ENCODE results near the gene SPG11. TPM values are rescaled to one million over a fixed set of nuclear protein-coding genes. Genes with fewer than 3 reads are reported as not detected.
"Not testable (repeated sequence)": the region's sequence is repeated elsewhere in the genome, so short reads cannot be mapped to it uniquely, and the experiment has no call there.

The SPG11 gene
- total RNA-seq, 4 donors from 2014 or later: 45.2 to 82.8 (median 55.5) TPM

DNA sequence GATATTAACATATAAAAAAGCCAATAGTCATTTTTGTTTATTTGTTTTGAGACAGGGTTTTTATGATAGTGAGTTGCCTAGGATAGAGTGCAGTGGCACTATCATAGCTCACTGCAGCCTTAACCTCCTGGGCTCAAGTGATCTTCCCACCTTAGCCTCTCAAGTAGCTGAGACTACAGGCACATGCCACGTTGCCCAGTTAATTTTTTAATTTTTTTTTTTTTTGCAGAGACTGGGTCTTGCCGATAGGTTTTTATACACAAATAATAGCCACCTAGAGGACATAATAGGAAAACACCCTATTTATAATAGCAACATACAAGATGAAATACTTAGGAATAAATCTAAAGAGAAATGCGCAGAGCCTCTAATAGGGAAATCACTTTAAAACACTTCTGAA lies 113.2 kb downstream of the SPG11 start:
- 37 to 38% methylated on average over 3 of the region's 3 CpGs for WGBS, 2 donors (ENCODE audit: low coverage in 1 of 2)
- Histone ChIP-seq H3K27ac (no peak overlapping the region), H3K27me3 (no peaks in the 10 kb centered on the region), H3K9me3 (no peaks in the 10 kb centered on the region), H3K4me1 (peaks cover 0 to 26% (median 6%) of the 10 kb centered on the region in 3 donors), H3K4me3 (no peak overlapping the region), H3K36me3 (peaks cover 0 to 54% of the 10 kb centered on the region in 2 donors)
- TF ChIP-seq, protein P1, sequence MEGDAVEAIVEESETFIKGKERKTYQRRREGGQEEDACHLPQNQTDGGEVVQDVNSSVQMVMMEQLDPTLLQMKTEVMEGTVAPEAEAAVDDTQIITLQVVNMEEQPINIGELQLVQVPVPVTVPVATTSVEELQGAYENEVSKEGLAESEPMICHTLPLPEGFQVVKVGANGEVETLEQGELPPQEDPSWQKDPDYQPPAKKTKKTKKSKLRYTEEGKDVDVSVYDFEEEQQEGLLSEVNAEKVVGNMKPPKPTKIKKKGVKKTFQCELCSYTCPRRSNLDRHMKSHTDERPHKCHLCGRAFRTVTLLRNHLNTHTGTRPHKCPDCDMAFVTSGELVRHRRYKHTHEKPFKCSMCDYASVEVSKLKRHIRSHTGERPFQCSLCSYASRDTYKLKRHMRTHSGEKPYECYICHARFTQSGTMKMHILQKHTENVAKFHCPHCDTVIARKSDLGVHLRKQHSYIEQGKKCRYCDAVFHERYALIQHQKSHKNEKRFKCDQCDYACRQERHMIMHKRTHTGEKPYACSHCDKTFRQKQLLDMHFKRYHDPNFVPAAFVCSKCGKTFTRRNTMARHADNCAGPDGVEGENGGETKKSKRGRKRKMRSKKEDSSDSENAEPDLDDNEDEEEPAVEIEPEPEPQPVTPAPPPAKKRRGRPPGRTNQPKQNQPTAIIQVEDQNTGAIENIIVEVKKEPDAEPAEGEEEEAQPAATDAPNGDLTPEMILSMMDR (IDR thresholded peaks at IDR 0.05): peak in 3 of 4 experiments; percentile 17 to 29 (median 23)
- TF ChIP-seq POLR2AphosphoS5 (IDR thresholded peaks at IDR 0.05) (no peak), POLR2A (IDR thresholded peaks at IDR 0.05) (no peak)
- ATAC-seq: no peak

DNA sequence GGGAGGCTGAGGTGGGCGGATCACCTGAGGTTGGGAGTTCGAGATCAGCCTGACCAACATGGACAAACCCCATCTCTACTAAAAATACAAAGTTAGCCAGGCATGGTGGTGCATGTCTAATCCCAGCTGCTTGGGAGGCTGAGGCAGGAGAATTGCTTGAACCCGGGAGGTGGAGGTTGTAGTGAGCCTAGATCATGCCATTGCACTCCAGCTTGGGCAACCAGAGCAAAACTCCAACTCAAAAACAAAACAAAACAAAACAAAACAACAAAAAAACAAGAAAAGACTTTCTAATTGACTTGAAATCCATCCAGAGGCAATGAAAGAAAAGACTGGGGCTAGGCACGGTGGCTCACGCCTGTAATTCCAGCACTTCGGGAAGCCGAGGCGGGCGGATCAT lies 114.3 kb downstream of the SPG11 start:
- not testable (repeated sequence) for ATAC-seq, H3K4me3 ChIP-seq, H3K9me3 ChIP-seq, H3K27ac ChIP-seq, H3K27me3 ChIP-seq
- H3K36me3 ChIP-seq: peaks cover 0 to 42% of the 10 kb centered on the region in 2 donors
- peaks cover 0 to 34% (median 6%) of the 10 kb centered on the region in 3 donors for H3K4me1 ChIP-seq
- 93 to 94% methylated on average over 7 to 8 of the region's 9 CpGs for WGBS, 2 donors (ENCODE audit: low coverage in 1 of 2)

DNA sequence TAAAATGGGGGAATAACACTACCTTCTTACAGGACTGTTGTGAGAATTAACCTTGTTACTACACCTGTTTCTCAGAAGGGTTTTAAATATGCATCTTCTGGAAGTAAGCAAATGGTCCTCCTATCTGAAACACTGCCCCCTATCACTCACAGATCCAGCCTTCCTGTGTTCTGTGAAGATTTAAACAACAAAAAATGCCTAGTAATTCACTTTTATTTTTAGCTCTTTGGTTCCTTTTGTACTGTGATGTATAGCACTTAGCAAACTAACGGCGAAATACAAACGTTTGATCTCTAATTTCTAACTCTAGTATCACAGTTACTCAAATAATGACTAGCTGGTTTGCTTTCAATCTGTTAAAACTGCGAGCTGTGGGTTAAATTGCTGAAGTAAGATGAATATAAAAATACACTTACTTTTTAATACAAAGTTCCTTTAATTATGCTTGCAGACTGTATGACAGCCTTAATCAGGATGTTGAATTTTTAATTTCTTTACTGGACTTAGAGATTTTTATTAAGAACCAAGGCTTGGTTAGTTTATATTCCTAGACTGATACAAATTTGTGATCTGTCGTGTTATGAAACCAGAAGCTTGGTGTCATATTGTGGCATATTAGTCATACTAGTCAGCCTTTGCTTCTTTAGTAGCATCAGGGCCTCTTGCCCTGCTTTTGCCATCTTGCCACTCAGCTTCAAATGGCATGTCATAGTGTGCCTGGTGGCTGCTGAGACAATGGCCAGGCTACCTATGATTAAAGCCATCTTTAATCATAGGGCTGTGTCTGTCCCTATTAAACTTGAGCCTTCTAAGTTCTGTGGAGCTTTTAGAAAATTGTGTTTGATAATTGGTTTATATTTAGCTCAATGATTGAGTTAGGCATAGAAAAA lies 117.3 kb downstream of the SPG11 start:
- H3K4me3 ChIP-seq: no peak overlapping the region
- no peak overlapping the region for H3K27ac ChIP-seq
- ATAC-seq: no peak
- 31 to 58% methylated on average over 5 of the region's 5 CpGs for WGBS, 2 donors (ENCODE audit: low coverage in 1 of 2)
- no peaks in the 10 kb centered on the region for H3K9me3 ChIP-seq
- H3K4me1 ChIP-seq: peaks cover 6 to 64% (median 14%) of the 10 kb centered on the region in 3 donors
- no peaks in the 10 kb centered on the region for H3K27me3 ChIP-seq
- TF ChIP-seq POLR2AphosphoS5 (IDR thresholded peaks at IDR 0.05): no peak
- no peak for TF ChIP-seq EP300 (IDR thresholded peaks at IDR 0.05)
- TF ChIP-seq, protein P1 (IDR thresholded peaks at IDR 0.05): peak in 1 of 4 experiments; percentile 26
- TF ChIP-seq POLR2A (IDR thresholded peaks at IDR 0.05): no peak
- H3K36me3 ChIP-seq: peaks cover 0 to 14% of the 10 kb centered on the region in 2 donors

DNA sequence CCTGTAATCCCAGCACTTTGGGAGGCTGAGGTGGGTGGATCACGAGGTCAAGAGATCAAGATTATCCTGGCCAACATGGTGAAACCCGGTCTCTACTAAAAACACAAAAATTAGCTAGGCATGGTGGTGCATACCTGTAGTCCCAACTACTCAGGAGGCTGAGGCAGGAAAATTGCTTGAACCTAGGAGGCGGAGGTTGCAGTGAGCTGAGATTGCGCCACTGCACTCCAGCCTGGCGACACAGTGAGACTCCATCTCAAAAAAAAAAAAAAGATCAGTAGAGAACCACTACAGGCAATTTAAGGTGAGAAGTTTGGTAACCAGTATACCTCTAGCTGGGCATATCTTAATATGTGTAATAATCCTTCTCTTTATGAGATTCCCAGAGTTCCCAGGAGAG lies 118.7 kb downstream of the SPG11 start:
- H3K4me3 ChIP-seq, H3K9me3 ChIP-seq, H3K36me3 ChIP-seq, H3K27me3 ChIP-seq, ATAC-seq, H3K27ac ChIP-seq: not testable (repeated sequence)
- WGBS, 2 donors (ENCODE audit: low coverage in 1 of 2): 91 to 97% methylated on average over 5 of the region's 5 CpGs
- H3K4me1 ChIP-seq: peaks cover 6 to 75% (median 17%) of the 10 kb centered on the region in 3 donors

DNA sequence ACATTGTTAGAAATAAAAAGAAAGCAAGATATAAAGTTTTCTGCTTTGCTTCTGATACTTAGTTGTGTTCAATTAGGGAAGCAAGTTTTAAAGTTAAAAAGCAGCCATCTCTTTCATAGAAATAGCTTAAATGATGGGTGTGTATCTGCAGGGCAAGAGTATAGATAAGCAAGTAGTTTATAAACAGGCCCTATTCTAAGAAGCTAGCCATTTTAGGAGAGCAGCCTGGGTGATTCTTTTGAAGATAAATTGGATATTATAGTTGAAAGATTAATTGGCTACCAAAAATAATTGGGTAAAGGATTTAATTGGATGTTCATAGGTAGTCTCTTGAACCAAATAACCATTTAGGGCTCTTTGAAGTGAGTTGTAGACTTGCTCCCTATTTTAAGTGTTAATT lies 120.9 kb downstream of the SPG11 start:
- ATAC-seq: no peak
- H3K4me3 ChIP-seq: no peak overlapping the region

DNA sequence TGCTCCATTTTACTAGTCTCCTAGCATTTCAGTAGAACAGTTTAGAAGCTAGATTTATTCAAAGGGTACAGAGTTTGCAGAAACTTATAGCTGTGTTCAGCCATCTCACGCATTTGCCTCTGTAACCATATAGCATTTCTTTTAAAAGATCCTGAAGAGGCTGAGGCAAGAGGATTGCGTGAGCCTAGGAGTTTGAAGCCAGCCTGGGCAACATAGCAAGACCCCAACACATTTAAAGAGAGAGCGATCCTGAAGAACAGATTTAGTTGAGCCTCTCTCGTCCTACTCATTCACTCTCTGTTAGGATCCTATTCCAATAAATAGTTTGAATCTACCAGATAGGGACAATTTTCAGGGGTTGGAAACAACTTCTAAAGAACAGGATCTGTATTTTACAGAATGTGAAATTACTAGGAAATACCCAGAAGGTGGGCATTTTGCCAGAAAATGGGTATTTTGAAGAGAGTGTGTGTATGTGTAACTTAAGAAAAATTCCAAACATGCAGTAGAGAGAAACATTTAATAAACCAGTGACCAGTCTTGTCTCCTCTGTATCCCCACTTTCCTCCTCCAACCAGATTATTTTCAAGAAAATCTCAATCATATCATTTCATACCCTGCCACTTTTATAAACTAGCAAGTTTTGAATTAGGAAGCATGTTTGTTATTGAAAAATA lies 122.0 kb downstream of the SPG11 start:
- Histone ChIP-seq H3K9me3 (no peaks in the 10 kb centered on the region), H3K4me3 (no peak overlapping the region), H3K36me3 (peaks cover 0 to 7% of the 10 kb centered on the region in 2 donors), H3K27me3 (no peaks in the 10 kb centered on the region), H3K27ac (peak overlapping the region in 3 of 4 donors; percentile 30 to 58 (median 54)), H3K4me1 (peaks cover 6 to 86% (median 26%) of the 10 kb centered on the region in 3 donors)
- WGBS, 2 donors (ENCODE audit: low coverage in 1 of 2): 87 to 98% methylated on average over 3 to 4 of the region's 4 CpGs
- no peak for TF ChIP-seq POLR2A (IDR thresholded peaks at IDR 0.05)
- no peak for TF ChIP-seq EP300 (IDR thresholded peaks at IDR 0.05)
- TF ChIP-seq, protein P1 (IDR thresholded peaks at IDR 0.05): no peak
- no peak for TF ChIP-seq POLR2AphosphoS5 (IDR thresholded peaks at IDR 0.05)
- ATAC-seq: no peak

More for the DNA sequence above, 120.9 kb downstream of the SPG11 start:
- peaks cover 6 to 96% (median 27%) of the 10 kb centered on the region in 3 donors for H3K4me1 ChIP-seq
- TF ChIP-seq POLR2AphosphoS5 (IDR thresholded peaks at IDR 0.05): no peak
- peaks cover 0 to 7% of the 10 kb centered on the region in 2 donors for H3K36me3 ChIP-seq
- no peaks in the 10 kb centered on the region for H3K27me3 ChIP-seq
- no peaks in the 10 kb centered on the region for H3K9me3 ChIP-seq
- H3K27ac ChIP-seq: peak overlapping the region; percentile 19 to 58 (median 42)
